GM19328 (cell line): ENCODE data around the gene MAN1A1.
"Not testable (repeated sequence)": the region's sequence is repeated elsewhere in the genome, so short reads cannot be mapped to it uniquely, and the experiment has no call there.

Experiments used
- ATAC-seq: cut with Tn5 transposase; IDR thresholded peaks from one replicate; pipeline ENCODE4 v1.9.1; 2021; ENCODE audit warnings: mild to moderate bottlenecking, moderate library complexity; ENCODE audit not compliant: unreplicated experiment

The MAN1A1 gene

GRCh38 chr6:119349361-119350201 lies at the start of gene MAN1A1:
MAN1A1 (minus strand) TSS chr6:119349761; CDS start chr6:119349065, 696 bp downstream.
- ATAC-seq = peak; percentile 73

DNA sequence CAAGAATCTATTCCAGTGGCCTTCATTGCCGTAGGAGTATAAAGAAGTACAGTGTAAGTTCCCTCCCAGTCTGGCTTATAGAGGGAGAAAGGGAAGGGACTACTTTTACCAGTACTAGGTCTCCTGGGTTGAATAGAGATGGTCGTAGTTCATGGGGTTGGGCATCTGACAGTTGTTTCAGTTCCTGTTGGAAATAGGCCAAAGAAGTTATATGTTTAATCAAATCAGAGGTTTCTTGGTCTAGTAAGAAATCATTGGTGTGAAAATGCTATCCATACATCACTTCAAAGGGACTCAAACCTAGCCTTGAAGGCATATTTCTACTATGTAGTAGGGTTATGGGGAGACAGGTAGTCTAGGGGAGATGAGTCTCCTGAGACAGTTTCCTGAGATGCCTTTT lies 45.6 kb upstream of the MAN1A1 start:
- no peak for ATAC-seq

DNA sequence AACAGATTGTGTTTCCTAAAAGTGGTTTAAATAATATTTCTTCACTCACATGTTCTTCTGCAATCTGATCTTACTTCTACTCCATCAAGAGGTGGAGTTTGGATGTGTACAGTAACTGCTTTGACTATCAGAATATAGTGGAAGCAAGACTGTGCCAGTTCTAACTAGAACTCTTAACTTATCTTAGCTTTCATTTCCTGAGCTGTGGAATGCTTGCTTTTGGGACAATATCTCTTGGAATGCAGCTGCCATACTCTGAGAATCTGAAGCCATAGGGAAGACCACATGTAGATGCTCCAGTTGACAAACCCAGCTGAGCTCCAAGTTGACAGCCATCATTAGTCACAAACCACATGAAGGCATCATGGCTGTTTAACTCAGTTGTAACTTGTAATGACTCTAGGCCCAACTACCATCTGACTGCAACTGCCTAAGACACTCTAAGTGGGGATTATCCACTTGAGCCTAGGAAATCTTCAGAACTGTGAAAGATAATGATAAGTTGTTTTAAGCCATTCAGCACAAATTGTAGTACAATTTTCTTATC lies 40.8 kb upstream of the MAN1A1 start:
- no peak for ATAC-seq

- ATAC-seq = no peak
Observed at GRCh38 chr6:119385994-119386393, 36.4 kb upstream of the MAN1A1 start.

GRCh38 chr6:119384444-119384843 lies 34.9 kb upstream of the MAN1A1 start:
- ATAC-seq = no peak

- ATAC-seq = no peak
Observed at GRCh38 chr6:119379809-119380208, 30.2 kb upstream of the MAN1A1 start.

GRCh38 chr6:119377043-119377442 lies 27.5 kb upstream of the MAN1A1 start:
- not testable (repeated sequence) for ATAC-seq

GRCh38 chr6:119370080-119370479 lies 20.5 kb upstream of the MAN1A1 start:
- ATAC-seq = no peak

DNA sequence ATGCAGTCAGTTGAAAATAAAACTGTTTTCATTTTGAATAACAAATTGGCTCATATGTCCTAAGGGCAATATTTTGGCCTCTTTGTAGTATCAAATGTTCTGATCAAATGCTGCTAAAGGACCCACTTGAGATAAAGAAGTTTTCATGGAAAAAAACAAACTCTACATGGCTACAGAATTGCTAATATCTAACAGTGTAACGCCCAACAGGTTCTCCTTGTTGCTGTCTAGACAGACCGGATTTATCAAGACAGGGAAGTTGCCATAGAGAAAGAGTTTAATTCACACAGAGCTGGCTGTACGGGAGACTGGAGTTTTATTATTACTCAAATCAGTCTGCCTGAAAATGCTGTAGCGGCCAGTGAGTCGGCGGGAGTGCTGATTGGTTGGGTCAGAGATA lies 19.4 kb upstream of the MAN1A1 start:
- ATAC-seq = no peak

- no peak for ATAC-seq
Observed at GRCh38 chr6:119361209-119361608, 11.6 kb upstream of the MAN1A1 start.

GRCh38 chr6:119360262-119360915 lies 10.8 kb upstream of the MAN1A1 start:
- ATAC-seq = no peak

GRCh38 chr6:119355890-119356289 lies 6.3 kb upstream of the MAN1A1 start:
- no peak for ATAC-seq

GRCh38 chr6:119355157-119355556 lies 5.6 kb upstream of the MAN1A1 start:
- no peak for ATAC-seq

GRCh38 chr6:119353696-119354095 lies 4.1 kb upstream of the MAN1A1 start:
- no peak for ATAC-seq

DNA sequence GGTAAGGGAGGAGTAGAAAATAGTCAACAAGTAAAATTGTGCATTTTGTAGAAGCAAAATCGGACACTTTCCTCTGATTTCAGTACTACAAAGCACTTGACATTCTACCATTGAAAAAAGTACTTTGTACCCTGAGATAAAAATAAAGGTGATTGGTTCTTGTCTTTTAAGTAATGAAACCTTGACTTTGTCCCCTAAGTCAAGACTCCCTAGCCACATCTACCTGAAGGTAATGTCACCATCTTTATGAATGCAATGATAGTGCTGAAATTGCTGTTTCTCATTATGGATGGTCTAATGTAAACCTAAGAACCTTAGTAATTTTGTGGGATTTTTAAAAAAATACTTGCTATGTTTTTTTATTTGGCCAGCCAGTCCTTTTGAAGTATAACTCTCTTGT lies 2.4 kb upstream of the MAN1A1 start:
- no peak for ATAC-seq

DNA sequence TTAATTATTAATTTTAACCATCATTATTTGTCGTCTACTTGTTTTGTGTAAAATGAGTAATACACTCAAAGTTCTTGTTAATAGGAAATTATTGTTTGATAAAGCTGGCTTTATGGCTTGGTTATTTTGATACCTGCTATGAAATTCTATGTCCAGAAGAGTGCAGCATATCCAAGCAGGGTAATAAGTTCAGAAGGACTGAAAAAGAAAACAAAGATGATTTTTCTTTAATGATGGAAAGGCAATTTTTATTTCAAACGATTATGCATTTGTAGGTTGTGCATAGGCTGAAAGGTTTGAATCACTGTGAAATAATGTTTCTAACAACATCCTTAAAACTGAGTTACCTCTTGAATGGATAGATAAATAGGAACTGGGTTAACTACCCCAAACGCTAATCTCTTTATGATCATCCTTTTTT lies 1.4 kb upstream of the MAN1A1 start:
- no peak for ATAC-seq

GRCh38 chr6:119350202-119350951 lies 816 bp upstream of the MAN1A1 start:
- ATAC-seq = peak; percentile 12

GRCh38 chr6:119348748-119349360 lies 707 bp downstream of the MAN1A1 start:
- ATAC-seq = peak; percentile 4

DNA sequence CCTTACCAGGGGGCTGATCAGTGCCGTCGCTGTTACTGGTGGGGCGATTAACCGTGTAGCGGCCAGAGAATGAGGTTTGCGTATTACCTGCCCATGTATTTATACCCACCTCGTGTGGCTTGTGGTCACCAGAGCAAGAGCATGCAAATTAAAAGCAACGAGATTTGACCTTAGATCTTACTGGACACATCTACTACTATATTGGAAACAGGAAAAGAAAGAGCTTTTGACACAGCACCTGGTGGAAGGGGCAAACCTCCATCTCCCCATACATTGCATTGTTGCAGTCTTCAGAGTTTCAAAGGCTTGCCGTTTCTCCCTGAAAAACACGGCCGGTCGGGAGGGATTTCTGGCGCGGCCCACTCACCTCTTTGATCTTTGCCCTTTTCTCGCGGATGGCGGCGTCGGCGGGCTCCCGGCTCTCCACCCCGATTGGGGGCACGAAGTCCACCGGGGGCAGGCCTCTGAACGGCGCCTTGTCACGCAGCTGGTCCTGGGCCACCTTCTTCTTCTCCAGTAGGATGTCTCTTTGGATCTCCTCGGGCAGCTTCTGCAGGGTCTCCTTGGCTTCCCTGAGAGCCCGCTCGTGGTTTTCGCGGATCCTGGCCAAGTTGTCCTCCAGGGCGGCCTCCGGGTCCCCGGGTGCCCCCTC lies 1.3 kb downstream of the MAN1A1 start:
- ATAC-seq = no peak

GRCh38 chr6:119347466-119348095 lies 2.0 kb downstream of the MAN1A1 start:
- ATAC-seq = no peak
